ENCODE data around the gene NDUFAF3. TPM values are rescaled to one million over a fixed set of nuclear protein-coding genes. Genes with fewer than 3 reads are reported as not detected.

Gene NDUFAF3
- total and polyA plus RNA-seq, 2 donors (not counting 1 experiment from before 2014, with no cell fraction given): 57.3 to 113 TPM

DNA sequence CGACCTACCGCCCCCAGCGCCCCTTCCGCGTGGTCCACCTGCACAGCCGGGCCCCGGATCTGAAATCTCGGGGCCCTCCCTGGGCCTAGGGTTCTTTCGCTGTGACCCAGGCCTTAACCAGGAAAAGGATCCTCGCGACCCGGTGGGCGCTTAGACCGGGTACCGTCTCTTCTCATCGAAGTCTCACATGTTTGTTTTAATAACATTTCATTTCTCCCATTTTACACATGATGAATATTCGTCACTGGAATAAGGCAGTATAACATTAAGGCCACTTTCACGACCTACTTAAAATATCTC lies 3.3 kb upstream of the NDUFAF3 start:
- Histone ChIP-seq H3K27ac (ENCODE audit: insufficient read depth, low read length) (peak overlapping the region; percentile 87), H3K4me3 (replicated peaks in 1 of 4; ENCODE audit: control extremely low read depth in 1 of 4, insufficient read depth in 1 of 4, low read depth in 3 of 4, low read length in 4 of 4) (peak overlapping the region; percentile 74 to 92 (median 80)), H3K4me1 (ENCODE audit: control insufficient read depth, extremely low read depth, insufficient read depth, low read length) (peaks cover 11% of the 10 kb centered on the region), H2AFZ (ENCODE audit: low read length) (no peak overlapping the region), H3K4me2 (ENCODE audit: extremely low read depth, insufficient read depth, low read length) (peak overlapping the region; percentile 99), H3K27me3 (ENCODE audit: control insufficient read depth, insufficient read depth, low read length) (no peaks in the 10 kb centered on the region), H3K9me3 (ENCODE audit: control insufficient read depth, insufficient read depth, low read depth, low read length) (no peaks in the 10 kb centered on the region), H4K20me1 (ENCODE audit: control insufficient read depth, extremely low read depth, insufficient read depth, low read length) (no peaks in the 10 kb centered on the region), H3K79me2 (ENCODE audit: control insufficient read depth, insufficient read depth, low read length) (peaks cover 32% of the 10 kb centered on the region), H3K9ac (ENCODE audit: insufficient read depth, low read length) (peak overlapping the region; percentile 76), H3K36me3 (ENCODE audit: control insufficient read depth, insufficient read depth, low read length) (peaks cover 32% of the 10 kb centered on the region)
- no peak for DNase-seq (ENCODE audit: low read depth in 2 of 2)
- TF ChIP-seq, protein P1, sequence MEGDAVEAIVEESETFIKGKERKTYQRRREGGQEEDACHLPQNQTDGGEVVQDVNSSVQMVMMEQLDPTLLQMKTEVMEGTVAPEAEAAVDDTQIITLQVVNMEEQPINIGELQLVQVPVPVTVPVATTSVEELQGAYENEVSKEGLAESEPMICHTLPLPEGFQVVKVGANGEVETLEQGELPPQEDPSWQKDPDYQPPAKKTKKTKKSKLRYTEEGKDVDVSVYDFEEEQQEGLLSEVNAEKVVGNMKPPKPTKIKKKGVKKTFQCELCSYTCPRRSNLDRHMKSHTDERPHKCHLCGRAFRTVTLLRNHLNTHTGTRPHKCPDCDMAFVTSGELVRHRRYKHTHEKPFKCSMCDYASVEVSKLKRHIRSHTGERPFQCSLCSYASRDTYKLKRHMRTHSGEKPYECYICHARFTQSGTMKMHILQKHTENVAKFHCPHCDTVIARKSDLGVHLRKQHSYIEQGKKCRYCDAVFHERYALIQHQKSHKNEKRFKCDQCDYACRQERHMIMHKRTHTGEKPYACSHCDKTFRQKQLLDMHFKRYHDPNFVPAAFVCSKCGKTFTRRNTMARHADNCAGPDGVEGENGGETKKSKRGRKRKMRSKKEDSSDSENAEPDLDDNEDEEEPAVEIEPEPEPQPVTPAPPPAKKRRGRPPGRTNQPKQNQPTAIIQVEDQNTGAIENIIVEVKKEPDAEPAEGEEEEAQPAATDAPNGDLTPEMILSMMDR (conservative IDR thresholded peaks at IDR 0.05 in 1 of 2, IDR thresholded peaks at IDR 0.05 in 1 of 2; ENCODE audit: low read depth in 1 of 2, low read length in 2 of 2): no peak
- TF ChIP-seq EZH2 (IDR thresholded peaks at IDR 0.05; ENCODE audit: low read length, missing control alignments): no peak

DNA sequence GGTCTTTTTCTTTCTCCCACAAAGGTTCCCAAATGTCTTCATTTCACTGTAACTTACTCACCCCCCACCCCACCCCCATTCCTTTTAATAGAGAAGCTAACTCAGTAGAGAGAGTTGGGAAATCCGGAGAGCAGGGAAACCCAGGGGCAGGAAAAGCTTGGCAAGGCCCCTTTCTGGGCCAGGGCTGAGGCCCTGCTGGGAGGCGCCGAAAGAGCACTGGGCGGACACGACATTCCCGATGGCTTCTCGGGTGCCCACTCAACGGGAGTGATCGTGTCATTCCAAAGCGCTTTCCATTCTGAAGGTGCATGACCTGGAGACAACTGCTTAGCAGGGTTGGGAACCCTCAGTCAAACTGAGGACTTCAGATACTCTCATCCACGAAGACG lies 2.0 kb upstream of the NDUFAF3 start:
- H3K4me1 ChIP-seq (ENCODE audit: control insufficient read depth, extremely low read depth, insufficient read depth, low read length): peaks cover 11% of the 10 kb centered on the region
- H3K9me3 ChIP-seq (ENCODE audit: control insufficient read depth, insufficient read depth, low read depth, low read length): no peaks in the 10 kb centered on the region
- H3K27me3 ChIP-seq (ENCODE audit: control insufficient read depth, insufficient read depth, low read length): no peaks in the 10 kb centered on the region
- DNase-seq (ENCODE audit: low read depth in 2 of 2): no peak
- peak overlapping the region; percentile 89 for H3K27ac ChIP-seq (ENCODE audit: insufficient read depth, low read length)
- TF ChIP-seq, protein P1 (conservative IDR thresholded peaks at IDR 0.05 in 1 of 2, IDR thresholded peaks at IDR 0.05 in 1 of 2; ENCODE audit: low read depth in 1 of 2, low read length in 2 of 2): no peak
- no peak for TF ChIP-seq EZH2 (IDR thresholded peaks at IDR 0.05; ENCODE audit: low read length, missing control alignments)
- H3K9ac ChIP-seq (ENCODE audit: insufficient read depth, low read length): no peak overlapping the region
- H2AFZ ChIP-seq (ENCODE audit: low read length): no peak overlapping the region
- H3K36me3 ChIP-seq (ENCODE audit: control insufficient read depth, insufficient read depth, low read length): peaks cover 29% of the 10 kb centered on the region
- H4K20me1 ChIP-seq (ENCODE audit: control insufficient read depth, extremely low read depth, insufficient read depth, low read length): no peaks in the 10 kb centered on the region
- peak overlapping the region; percentile 86 for H3K4me2 ChIP-seq (ENCODE audit: extremely low read depth, insufficient read depth, low read length)
- H3K4me3 ChIP-seq (replicated peaks in 1 of 4; ENCODE audit: control extremely low read depth in 1 of 4, insufficient read depth in 1 of 4, low read depth in 3 of 4, low read length in 4 of 4): peak overlapping the region; percentile 70 to 95 (median 84)
- H3K79me2 ChIP-seq (ENCODE audit: control insufficient read depth, insufficient read depth, low read length): peaks cover 30% of the 10 kb centered on the region

- peaks cover 28% of the 10 kb centered on the region for H3K36me3 ChIP-seq (ENCODE audit: control insufficient read depth, insufficient read depth, low read length)
- H3K9ac ChIP-seq (ENCODE audit: insufficient read depth, low read length): peak overlapping the region; percentile 98
- peaks cover 35% of the 10 kb centered on the region for H3K79me2 ChIP-seq (ENCODE audit: control insufficient read depth, insufficient read depth, low read length)
- no peak for DNase-seq (ENCODE audit: low read depth in 2 of 2)
- peaks cover 11% of the 10 kb centered on the region for H3K4me1 ChIP-seq (ENCODE audit: control insufficient read depth, extremely low read depth, insufficient read depth, low read length)
- H3K27me3 ChIP-seq (ENCODE audit: control insufficient read depth, insufficient read depth, low read length): no peaks in the 10 kb centered on the region
- H3K9me3 ChIP-seq (ENCODE audit: control insufficient read depth, insufficient read depth, low read depth, low read length): no peaks in the 10 kb centered on the region
- TF ChIP-seq EZH2 (IDR thresholded peaks at IDR 0.05; ENCODE audit: low read length, missing control alignments): no peak
- TF ChIP-seq, protein P1 (conservative IDR thresholded peaks at IDR 0.05 in 1 of 2, IDR thresholded peaks at IDR 0.05 in 1 of 2; ENCODE audit: low read depth in 1 of 2, low read length in 2 of 2): no peak
- H4K20me1 ChIP-seq (ENCODE audit: control insufficient read depth, extremely low read depth, insufficient read depth, low read length): no peaks in the 10 kb centered on the region
- no peak overlapping the region for H2AFZ ChIP-seq (ENCODE audit: low read length)
- H3K4me2 ChIP-seq (ENCODE audit: extremely low read depth, insufficient read depth, low read length): peak overlapping the region; percentile 86
- H3K4me3 ChIP-seq (replicated peaks in 1 of 4; ENCODE audit: control extremely low read depth in 1 of 4, insufficient read depth in 1 of 4, low read depth in 3 of 4, low read length in 4 of 4): peak overlapping the region; percentile 70 to 95 (median 84)
- H3K27ac ChIP-seq (ENCODE audit: insufficient read depth, low read length): peak overlapping the region; percentile 89
These were observed 1.4 kb upstream of the NDUFAF3 start for GRCh38 chr3:49020330-49021212.
